Activated CD8-positive, alpha-beta memory T cell treated with anti-CD3 and anti-CD28 coated beads, Interleukin-2, amount 50 U/mL, for 48 hours (primary cell): ENCODE measurements around the gene KHSRP.

Experiments
- DNase-seq: peaks from one replicate; pipeline ENCODE4 v3.0.0-alpha.2; 2020

The KHSRP gene

DNA sequence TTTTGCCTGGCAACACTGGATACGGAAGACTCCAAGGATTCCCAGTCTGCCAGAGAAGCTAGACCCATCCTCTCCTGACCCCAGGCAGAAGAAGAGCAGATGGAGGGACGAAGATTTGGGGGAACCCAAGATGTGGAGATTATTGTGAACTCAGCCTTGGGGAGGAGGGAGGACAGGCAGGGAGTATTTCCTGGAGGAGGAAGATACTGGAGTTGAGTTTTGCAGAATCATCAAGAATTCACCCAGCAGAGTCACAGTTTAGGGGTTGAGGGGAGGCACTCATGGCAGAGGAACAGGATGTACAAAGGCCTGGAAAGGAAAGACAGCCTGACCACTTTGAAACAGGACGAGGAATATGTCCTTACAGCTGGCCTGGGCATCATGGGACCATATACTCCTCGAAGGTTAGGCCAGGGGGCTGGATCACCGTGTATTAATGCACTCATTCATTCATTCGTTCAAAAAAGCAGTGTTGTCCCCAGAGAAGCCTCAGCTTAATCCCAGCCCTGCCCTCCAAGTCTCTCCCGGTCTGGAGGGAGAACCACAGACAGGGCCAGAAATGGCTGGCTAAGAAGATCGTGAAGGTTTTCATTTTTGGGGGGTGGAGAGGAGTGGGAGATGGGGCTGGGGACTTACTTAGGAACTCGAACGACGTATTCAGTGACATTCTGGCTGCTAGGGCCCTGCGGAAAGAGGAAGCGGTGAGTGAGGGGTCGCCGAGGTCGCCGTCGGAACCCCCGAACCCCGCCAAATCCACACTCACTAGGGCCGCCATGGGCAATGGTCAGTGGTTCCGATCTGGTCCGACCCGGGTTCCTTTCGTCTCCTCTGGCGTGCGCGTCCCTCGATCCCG lies 32.2 kb downstream of the KHSRP start:
- no peak for DNase-seq

DNA sequence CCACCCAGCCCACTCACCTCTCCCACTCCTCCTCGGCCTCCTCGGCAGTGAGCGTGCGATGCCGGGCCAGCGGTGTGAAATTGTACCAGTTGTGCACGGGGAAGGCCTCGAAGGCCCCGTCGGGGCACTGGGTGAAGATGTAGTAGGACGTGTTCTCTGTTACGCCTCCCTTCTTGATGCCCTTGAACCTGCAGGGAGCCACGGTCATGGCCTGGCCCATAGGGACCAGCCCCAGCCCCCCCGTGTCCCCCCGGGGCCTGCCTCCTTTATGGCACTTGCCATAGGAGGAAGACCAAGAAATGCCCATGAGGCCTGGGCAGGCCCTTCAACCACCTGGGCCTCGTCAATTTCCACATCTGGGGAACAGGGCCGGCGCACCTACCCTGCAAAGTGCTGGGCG lies 37.2 kb downstream of the KHSRP start:
- no peak for DNase-seq

DNA sequence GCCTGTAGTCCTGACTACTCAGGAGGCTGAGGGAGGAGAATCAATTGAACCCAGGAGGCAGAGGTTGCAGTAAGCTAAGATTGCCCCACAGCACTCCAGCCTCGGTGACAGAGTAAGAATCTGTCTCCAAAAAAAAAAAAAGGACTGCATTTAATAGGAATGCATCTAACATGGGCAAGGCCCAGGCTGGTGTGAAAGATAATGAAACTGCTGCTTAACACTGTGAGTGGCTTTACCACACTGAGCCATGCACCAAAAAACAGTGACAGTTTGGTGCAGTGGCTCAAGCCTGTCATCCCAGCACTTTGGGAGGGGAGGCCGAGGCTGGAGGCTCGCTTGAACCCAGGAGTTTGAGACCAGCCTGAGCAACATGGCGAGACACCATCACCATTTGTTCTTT lies 40.2 kb downstream of the KHSRP start:
- DNase-seq, result no peak

DNA sequence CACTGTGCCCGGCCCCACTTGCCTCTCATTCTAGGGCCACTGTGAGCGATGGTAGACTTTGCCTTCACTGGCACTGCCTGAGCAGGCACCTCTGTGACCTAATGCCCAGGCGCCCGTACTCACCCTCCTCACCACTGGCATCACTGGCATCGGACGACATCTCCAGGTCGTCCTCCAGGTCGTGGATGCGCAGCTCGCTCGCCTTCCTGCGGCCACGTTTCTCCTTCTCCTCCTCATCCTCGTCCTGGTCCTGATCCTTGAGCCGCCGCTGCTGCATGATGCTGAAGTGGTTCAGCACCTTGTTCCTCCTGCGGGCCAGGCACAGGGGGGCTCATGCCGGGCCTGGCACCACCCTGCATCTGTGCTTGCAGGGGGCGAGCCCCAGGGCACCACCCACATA lies 41.4 kb downstream of the KHSRP start:
- no peak for DNase-seq

DNA sequence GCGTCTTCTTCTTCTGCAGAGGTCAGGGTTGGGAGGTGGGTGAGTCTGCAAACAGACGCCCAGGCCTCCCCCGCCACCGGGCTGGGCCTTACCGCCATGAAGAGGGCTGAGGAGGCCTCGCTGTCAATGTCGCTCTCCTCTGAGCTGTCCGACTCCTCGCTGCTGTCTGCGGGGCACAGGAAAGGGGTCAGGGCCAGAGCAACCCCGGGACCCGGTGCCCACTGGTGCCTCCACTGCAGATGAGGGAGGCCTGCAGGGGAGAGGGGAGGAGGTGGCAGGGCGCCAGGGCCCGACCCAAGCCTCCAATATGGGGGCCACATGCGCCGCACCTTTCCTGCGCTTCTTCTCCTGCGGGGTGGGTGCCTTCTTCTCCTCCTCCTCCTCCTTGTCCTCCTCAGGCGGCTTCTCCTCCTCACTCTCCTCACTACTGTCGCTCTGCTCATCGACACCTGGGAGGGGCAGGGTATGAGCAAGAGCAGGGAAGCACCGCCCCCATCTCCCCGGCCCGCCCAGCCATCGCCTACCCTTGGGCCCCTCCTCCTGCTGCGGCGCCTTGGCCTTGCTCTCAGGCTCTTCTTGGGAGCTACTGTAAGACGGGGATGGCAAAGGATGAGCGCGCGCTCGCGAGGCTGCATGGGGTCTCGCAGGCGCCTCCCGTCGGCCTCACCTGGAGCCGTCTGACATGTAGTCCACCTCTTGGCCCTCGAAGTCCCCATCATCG lies 43.4 kb downstream of the KHSRP start:
- DNase-seq, result no peak

DNA sequence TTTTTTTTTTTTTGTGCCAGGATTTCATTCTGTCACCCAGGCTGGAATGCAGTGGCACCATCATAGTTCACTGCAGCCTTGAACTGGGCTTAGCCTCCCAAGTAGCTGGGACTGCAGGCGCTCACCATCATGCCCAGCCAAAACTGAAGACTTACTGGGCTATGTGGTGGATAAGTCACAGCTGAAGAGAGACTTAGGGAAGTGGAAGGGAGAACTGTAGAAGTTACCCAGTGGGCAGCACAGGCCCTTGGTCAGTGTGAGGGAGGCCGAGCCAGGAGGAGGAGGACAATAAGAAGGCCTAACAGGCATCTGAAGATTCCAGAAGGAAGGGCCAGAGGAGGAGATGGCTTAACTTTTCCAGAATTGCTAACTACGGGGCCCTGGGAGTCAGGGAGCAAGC lies 44.9 kb downstream of the KHSRP start:
- no peak for DNase-seq

DNA sequence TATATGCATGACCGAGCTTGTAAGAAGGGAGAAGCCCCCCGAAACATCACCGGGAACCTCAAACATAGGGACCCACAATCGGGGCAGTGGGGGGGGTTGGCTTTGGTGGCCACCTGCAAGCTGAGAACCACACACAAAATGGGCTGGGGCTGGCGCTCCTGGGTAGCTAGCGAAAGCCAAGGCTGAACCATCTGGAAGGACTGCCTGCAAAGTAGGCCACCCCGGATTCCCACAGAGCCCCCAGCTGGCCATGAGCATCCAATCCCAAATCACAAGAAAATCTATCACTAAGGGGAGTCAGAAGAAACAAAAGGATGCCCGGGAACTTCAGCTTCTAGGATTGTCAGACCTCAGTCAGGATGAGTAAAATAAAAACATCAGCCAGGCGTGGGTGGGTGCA lies 46.1 kb downstream of the KHSRP start:
- no peak for DNase-seq

DNA sequence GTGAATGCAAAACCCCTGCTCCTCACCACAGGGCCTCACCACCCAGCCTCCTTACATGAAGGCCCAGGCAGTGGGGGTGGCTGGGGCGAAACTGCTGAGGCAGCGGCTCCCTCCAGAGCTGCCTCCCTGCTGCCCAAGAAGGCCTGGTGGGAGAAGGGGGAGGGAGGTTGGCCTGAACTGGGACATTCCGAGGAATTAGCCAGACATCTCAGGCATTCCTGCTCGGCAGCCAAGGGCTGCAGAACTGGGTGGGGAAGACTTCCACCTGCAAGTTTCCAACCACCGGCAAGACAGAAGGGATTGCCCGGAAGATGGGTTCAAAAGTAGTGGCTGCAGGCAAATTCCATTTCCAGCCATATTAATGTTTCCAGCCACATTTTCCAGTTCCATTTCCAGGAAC lies 46.6 kb downstream of the KHSRP start:
- DNase-seq, result no peak

DNA sequence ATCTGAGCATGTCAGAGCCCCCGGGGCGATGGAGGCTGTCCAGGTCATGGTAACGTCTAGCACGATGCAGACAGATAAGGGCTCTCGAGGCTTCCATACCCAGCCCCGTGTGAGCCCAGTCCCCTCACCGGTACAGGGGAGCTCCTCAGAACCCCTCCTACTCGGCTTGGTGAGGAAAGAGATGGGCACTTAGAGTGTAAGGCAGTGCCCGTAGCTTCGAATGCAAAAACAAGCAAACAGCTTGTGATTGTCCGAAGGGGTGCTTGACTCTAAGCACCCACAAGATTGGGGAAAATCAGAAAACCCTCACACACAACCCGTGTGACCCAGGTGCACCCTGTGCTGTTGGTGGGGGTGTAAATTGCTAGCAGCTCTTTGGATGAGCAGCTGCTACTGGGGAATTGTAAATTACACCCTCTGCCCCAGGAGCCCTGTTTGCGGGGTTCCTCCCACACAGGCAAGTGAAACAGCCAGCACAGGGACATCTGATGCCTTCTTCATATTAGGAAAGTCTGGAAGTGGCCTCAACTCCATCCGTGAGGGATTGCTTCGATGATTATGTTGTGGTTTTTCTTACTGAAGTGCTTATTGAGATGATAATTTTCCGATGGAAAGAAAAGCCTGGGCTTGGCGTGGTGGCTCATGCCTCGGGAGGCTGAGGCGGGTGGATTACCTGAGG lies 48.0 kb downstream of the KHSRP start:
- no peak for DNase-seq

DNA sequence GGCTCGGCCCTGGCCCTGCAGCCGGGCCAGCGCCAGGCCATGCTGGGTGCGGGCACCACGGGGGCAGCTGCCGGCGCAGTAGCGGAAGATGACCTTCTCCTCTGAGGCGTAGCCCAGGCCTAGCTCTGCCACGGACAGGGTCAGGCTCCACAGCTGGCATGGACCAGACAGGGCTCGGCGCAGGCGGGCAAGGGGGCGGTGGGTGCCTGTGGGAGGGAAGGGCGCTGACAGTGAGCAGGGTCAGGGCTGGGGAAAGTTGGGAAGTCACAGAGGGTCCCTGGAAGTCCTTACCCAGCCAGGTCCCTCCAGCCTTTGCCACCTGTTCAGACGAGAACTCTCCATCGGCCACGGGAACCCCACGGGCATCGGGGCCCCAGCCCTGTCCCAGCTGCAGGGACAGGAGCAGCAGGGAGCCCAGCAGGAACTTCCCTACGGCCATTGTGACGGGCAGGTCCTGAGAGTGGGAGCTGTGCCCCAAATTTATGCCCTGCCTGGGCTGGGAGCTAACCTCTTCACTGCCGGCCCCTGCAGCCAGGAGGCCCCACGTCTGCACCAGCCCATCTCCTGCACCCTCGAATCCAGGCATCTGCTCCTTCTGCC lies 49.1 kb downstream of the KHSRP start, which contains the start of gene PSPN:
PSPN (minus strand) TSS at position 523 of the 600 bp plus-strand sequence; CDS start at position 439, 84 bp downstream.
- no peak for DNase-seq

DNA sequence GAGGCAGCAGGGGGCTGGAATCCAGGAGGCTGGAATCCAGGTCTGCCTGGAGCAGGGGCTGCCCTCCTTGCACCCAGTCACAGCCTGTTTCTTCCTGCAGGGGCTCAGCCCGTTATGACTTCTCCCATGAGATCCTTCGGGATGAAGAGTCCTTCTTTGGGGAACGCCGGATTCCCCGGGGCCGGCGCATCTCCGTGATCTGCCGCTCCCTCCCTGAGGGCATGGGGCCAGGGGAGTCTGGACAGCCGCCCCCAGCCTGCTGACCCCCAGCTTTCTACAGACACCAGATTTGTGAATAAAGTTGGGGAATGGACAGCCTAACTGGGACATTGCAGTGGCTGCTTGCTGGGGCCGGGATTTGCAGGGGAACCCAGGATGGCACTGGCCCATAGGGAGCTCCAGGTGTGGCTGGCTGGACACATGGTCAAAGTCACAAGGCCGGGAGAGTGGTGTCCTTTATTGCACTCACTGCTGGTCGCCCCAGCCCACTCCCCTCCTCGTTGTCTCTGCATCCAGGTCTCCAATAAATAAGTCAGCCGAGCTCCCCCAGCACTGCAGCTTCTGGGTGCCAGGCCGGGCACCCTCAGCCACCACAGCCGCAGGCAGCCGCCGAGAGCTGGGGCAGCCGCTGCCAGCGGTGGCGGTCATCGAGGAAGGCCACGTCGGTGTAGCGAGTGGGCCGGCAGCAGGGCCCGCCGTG lies 49.8 kb downstream of the KHSRP start:
- no peak for DNase-seq

DNA sequence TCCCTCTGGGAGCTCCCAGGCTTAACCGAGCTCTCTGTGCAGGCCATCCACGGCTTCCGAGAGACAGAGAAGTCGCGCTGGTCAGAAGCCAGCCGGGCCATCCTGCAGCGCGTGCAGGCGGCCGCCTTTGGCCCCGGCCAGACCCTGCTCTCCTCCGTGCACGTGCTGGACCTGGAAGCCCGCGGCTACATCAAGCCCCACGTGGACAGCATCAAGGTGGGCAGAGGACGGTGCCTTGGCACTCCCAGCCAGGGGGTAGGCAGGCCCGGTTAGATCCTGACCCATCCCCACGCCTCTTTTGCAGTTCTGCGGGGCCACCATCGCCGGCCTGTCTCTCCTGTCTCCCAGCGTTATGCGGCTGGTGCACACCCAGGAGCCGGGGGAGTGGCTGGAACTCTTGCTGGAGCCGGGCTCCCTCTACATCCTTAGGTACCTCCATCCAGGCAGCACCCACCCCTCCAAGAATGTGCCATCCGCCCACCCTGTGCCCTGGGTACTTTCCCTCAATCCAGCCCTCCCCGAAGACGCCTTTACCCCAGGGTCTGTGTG lies 50.4 kb downstream of the KHSRP start:
- no peak for DNase-seq

DNA sequence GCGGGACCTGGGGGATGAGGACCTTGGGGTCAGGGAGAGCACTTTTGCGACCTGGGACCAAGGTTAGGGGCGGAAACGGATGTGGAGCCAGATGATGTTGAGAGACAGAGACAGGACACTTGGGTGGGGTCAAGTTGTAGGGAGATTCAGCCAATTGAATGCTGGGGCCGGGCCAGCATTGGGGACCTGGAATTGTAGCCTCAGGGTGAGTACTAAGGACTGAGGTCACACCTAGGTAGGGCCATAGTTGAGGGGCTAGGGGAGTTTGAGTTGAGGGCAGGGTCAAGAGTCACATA lies 50.9 kb downstream of the KHSRP start:
- DNase-seq, result no peak

DNA sequence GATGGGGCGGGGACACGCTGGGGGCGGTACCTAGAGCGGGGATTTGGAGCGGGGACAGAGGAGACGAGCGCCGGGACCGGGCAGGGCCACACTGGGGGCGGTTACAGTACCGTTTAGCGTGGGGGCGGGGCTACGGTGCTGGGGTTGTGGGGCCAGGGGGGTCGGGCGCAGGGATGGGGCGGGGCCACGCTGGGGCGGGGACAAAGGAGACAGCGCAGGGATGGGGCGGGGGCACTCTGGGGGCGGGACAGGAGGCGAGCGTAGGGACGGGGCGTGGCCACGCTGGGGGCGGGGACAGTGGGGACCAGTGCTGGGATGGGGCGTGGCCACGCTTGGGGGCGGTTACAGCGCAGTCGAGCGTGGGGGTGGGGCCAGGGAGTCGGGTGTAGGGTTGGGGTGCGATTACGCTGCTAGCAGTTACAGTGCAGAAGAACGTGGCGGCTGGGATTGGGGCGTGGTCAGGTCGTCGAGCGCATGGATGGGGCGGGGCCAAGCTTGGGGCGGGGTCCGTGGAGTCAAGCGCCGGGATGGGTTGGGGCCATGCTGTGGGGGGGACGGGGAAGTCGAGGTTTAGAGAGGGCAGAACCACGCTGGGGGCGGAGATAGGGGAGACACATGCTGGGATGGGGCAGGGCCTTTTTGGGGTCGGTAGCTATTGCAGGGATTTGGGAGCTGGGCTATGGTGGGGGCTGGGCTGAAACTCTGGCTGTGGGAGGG lies 51.4 kb downstream of the KHSRP start:
- peak; percentile 99 for DNase-seq

DNA sequence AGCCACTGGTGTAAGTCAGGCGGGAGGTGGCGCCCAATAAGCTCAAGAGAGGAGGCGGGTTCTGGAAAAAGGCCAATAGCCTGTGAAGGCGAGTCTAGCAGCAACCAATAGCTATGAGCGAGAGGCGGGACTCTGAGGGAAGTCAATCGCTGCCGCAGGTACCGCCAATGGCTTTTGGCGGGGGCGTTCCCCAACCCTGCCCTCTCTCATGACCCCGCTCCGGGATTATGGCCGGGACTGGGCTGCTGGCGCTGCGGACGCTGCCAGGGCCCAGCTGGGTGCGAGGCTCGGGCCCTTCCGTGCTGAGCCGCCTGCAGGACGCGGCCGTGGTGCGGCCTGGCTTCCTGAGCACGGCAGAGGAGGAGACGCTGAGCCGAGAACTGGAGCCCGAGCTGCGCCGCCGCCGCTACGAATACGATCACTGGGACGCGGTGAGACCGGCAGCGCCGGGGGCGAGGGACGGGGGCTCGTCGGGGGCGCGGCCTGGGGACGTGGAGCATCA lies 52.0 kb downstream of the KHSRP start, which contains the start of gene ALKBH7:
ALKBH7 (plus strand) TSS at position 201 of the 502 bp plus-strand sequence; CDS start at position 228, 27 bp downstream.
- DNase-seq, result peak; percentile 92

DNA sequence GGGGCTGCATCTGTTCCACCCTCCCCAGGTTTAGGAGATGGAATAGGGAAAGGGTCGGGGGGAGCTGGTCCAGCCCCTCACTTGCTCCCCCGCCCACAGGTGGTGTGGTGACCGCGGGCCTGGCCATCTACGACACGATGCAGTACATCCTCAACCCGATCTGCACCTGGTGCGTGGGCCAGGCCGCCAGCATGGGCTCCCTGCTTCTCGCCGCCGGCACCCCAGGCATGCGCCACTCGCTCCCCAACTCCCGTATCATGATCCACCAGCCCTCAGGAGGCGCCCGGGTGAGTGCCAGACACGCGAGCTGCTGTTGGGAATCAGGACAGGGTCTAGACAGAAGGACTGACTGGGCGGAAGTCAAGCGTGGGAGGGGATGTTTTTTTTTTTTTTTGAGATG lies 60.3 kb downstream of the KHSRP start:
- no peak for DNase-seq
